NCI-H2107 treated with DMSO at 0.1 percent for 48 hours (cell line): ENCODE measurements around the gene USP53.
"Not testable (repeated sequence)": the region's sequence is repeated elsewhere in the genome, so short reads cannot be mapped to it uniquely, and the experiment has no call there.

Experiments used
- DNase-seq: peaks from one replicate; lab custom pipeline; 2025; ENCODE audit not compliant: unreplicated experiment; lab: John Stamatoyannopoulos, UW

The USP53 gene

GRCh38 chr4:119315036-119315435, 102.5 kb downstream of the USP53 start:
- no peak for DNase-seq

- DNase-seq: no peak
Measured at GRCh38 chr4:119317990-119318389, 105.5 kb downstream of the USP53 start.

- no peak for DNase-seq
Measured at GRCh38 chr4:119321921-119322687, 109.6 kb downstream of the USP53 start, which contains the start of gene FABP2. FABP2 (minus strand) TSS chr4:119322138; CDS start chr4:119322102, 36 bp downstream.

GRCh38 chr4:119328695-119329094, 116.2 kb downstream of the USP53 start:
- no peak for DNase-seq

GRCh38 chr4:119329835-119330620, 117.5 kb downstream of the USP53 start:
- DNase-seq: no peak

GRCh38 chr4:119336332-119336979, 123.9 kb downstream of the USP53 start:
- not testable (repeated sequence) for DNase-seq

GRCh38 chr4:119337010-119337409, 124.5 kb downstream of the USP53 start:
- DNase-seq: no peak

- DNase-seq: not testable (repeated sequence)
Measured at GRCh38 chr4:119339895-119340294, 127.4 kb downstream of the USP53 start.

GRCh38 chr4:119343293-119343692, 130.8 kb downstream of the USP53 start:
- not testable (repeated sequence) for DNase-seq
